Heart right ventricle (tissue), 16 donors: ENCODE measurements around the gene CMSS1. TPM values are rescaled to one million over a fixed set of nuclear protein-coding genes. Genes with fewer than 3 reads are reported as not detected.

Experiments
- ATAC-seq, 8 donors: fragments of 200-7000 bp; cut with Tn5 transposase; one replicate each; pipeline ENCODE4 v1.9.1; 2020; ENCODE audit warnings: mild to moderate bottlenecking in 8 of 8, moderate library complexity in 8 of 8, moderate number of reproducible peaks in 1 of 8
- DNase-seq, 2 donors: peaks; one replicate each; pipeline ENCODE4 v3.0.0-alpha.2; 2020
- H3K27ac ChIP-seq, 10 donors: fragments of 200-600 bp; sonication (generic) in 2 of 10; one replicate each; pipeline versions ENCODE4 v1.5.0 to v1.8.0; 2020 to 2022; ENCODE audit warnings: mild to moderate bottlenecking in 3 of 10
- H3K27me3 ChIP-seq, 7 donors: fragments of 200-600 bp; one replicate each; pipeline ENCODE4 v1.8.0; 2021 to 2022; ENCODE audit warnings: mild to moderate bottlenecking in 2 of 7
- H3K36me3 ChIP-seq, 9 donors: fragments of 200-600 bp; sonication (generic) in 1 of 9; one replicate each; pipeline versions ENCODE4 v1.5.0 to v1.8.0; 2020 to 2022; ENCODE audit warnings: mild to moderate bottlenecking in 2 of 9
- H3K4me1 ChIP-seq, 9 donors: fragments of 200-600 bp; sonication (generic) in 1 of 9; one replicate each; pipeline versions ENCODE4 v1.5.0 to v1.8.0; 2020 to 2022; ENCODE audit warnings: mild to moderate bottlenecking in 4 of 9
- H3K4me3 ChIP-seq, 10 donors: fragments of 200-600 bp; sonication (generic) in 2 of 10; one replicate each; pipeline versions ENCODE4 v1.5.0 to v1.8.0; 2020 to 2022; ENCODE audit warnings: mild to moderate bottlenecking in 7 of 10, moderate library complexity in 2 of 10
- H3K9me3 ChIP-seq, 11 donors: fragments of 200-600 bp in 10 of 11; sonication (generic) in 2 of 11; one replicate each; pipeline versions ENCODE4 v1.5.0 to v1.8.0; 2013 to 2022; ENCODE audit warnings: mild to moderate bottlenecking in 2 of 11, control low read depth in 1 of 11, moderate library complexity in 1 of 11
- CTCF ChIP-seq, 9 donors: fragments of 200-600 bp; sonication (generic) in 2 of 9; IDR thresholded peaks; one replicate each; pipeline versions ENCODE4 v1.5.0 to v1.8.0; 2021 to 2022; ENCODE audit warnings: antibody characterized with exemption in 9 of 9, mild to moderate bottlenecking in 5 of 9, moderate library complexity in 1 of 9
- WGBS, 2 donors: extraction: QIAGEN DNeasy Blood & Tissue Kit; methylation state at CpG; one replicate each; pipeline ENCODE4 v1.1.7; 2013; ENCODE audit warnings: inconsistent platforms in 1 of 2; 5-methylcytosine and 5-hydroxymethylcytosine counted together
- intact Hi-C, 10 donors: fragments of 100-400 bp; cut with DNase I; formaldehyde crosslinking; loops; one replicate each; pipeline versions ENCODE4 v1.11.1 to v1.14.2; 2022
- polyA plus RNA-seq, 2 donors: library from polyadenylated mRNA; stranded (reverse); fragments of 200-250 nt; gene quantifications; one replicate each; pipeline ENCODE4 v1.2.3, GENCODE V29; 2013
- total RNA-seq, 10 donors: library from RNA; stranded (reverse); fragmentation: NEBNext Ultra II Directional in 3 of 10; extraction: Animal tissue kit (Norgen Biotek cat#: 25700) in 3 of 10; gene quantifications; one replicate each; pipeline versions ENCODE4 v1.2.1 to v1.2.4, GENCODE V29; 2021 to 2023
- donor health status: Arrhythmogenic right ventricular cardiomyopathy.
- donor health status: ischemic (EF 13 %, LVEDD 7.1; RV severe dilation, severe dysfunction).
- donor health status: healthy with polysubstance abuse.
- donor health status: DM: no; HTN: yes; CAD: no.
- donor health status: DM: no; HTN: no; CAD: no.
- donor health status: ischemic (EF 25% LVEDD 6.9; RV normal size, moderate dysfunction).
- donor health status: ischemic (EF 25% LVEDD 5.7; RV mildly dilated, moderate dysfunction).
- donor health status: healthy.
- donor health status: DM: yes; HTN: yes; CAD: no.
- donor health status: Ischemic cardiomyopathy.
- donor health status: ischemic (EF 35%, LVEDD 5.7; RV mildly dilated, moderate dysfunction).
- donor health status: nonischemic (EF 11% LVEDD 7.7; RV severe dilation, severe dysfunction).
- donor health status: DM: yes; HTN: yes; CAD: no.
- donor health status: PGD.
- donor health status: ischemic (EF 29% LVEDD 5.4; RV normal size, mild dysfunction).
- donor health status: nonischemic (EF 23%, LVEDD 6.1; RV moderate dilation, normal function).

CMSS1 gene
- total and polyA plus RNA-seq, 12 donors: 24.6 to 45.4 (median 34.6) TPM

GRCh38 chr3:100030914-100031425 is 213.3 kb downstream of the CMSS1 start:
- no peak overlapping the region for H3K27ac ChIP-seq
- WGBS, 2 donors: 84 to 90% methylated on average over 1 of the region's 1 CpG
- no peaks in the 10 kb centered on the region for H3K36me3 ChIP-seq
- ATAC-seq (no peak), DNase-seq (no peak)
- intact Hi-C loops: loop anchor here in 3 of 10 donors (1.0 to 10.0 kb wide), 3 partner anchors 9 to 96 kb away; no protein-coding TSS in a partner anchor
- no peak overlapping the region for H3K4me3 ChIP-seq
- H3K4me1 ChIP-seq: peaks cover 0 to 17% (median 11%) of the 10 kb centered on the region in 9 donors
- H3K9me3 ChIP-seq: no peaks in the 10 kb centered on the region
- TF ChIP-seq CTCF (IDR thresholded peaks at IDR 0.05): no peak
- H3K27me3 ChIP-seq: no peaks in the 10 kb centered on the region

GRCh38 chr3:100032243-100032642 is 214.6 kb downstream of the CMSS1 start:
- no peak for TF ChIP-seq CTCF (IDR thresholded peaks at IDR 0.05)
- Histone ChIP-seq H3K9me3 (no peaks in the 10 kb centered on the region), H3K27me3 (no peaks in the 10 kb centered on the region), H3K4me1 (peaks cover 0 to 17% (median 11%) of the 10 kb centered on the region in 9 donors), H3K27ac (peak overlapping the region in 1 of 10 donors; percentile 17), H3K36me3 (no peaks in the 10 kb centered on the region), H3K4me3 (no peak overlapping the region)
- DNase-seq (no peak), ATAC-seq (peak in 4 of 8 donors; percentile 38 to 45 (median 44))
- intact Hi-C loops: loop anchor here in 2 of 10 donors (10.0 kb wide), 2 partner anchors 87 to 97 kb away; no protein-coding TSS in a partner anchor
- WGBS, 2 donors: 69 to 91% methylated on average over 5 of the region's 5 CpGs

GRCh38 chr3:100033184-100033583 is 215.5 kb downstream of the CMSS1 start:
- no peak for TF ChIP-seq CTCF (IDR thresholded peaks at IDR 0.05)
- intact Hi-C loops: loop anchor here in 2 of 10 donors (10.0 kb wide), 2 partner anchors 88 to 98 kb away; no protein-coding TSS in a partner anchor
- ATAC-seq (peak in 2 of 8 donors; percentile 35 to 55), DNase-seq (no peak)
- H3K9me3 ChIP-seq: no peaks in the 10 kb centered on the region
- no peak overlapping the region for H3K4me3 ChIP-seq
- no peaks in the 10 kb centered on the region for H3K36me3 ChIP-seq
- no peaks in the 10 kb centered on the region for H3K27me3 ChIP-seq
- 64 to 65% methylated on average over 1 of the region's 1 CpG for WGBS, 2 donors
- peaks cover 0 to 17% (median 11%) of the 10 kb centered on the region in 9 donors for H3K4me1 ChIP-seq
- H3K27ac ChIP-seq: peak overlapping the region in 2 of 10 donors; percentile 1 to 9

- no peak overlapping the region for H3K27ac ChIP-seq
- ATAC-seq: no peak
- intact Hi-C loops: loop anchor here in 2 of 10 donors (10.0 kb wide), 2 partner anchors 89 to 99 kb away; no protein-coding TSS in a partner anchor
- DNase-seq: no peak
- no peaks in the 10 kb centered on the region for H3K9me3 ChIP-seq
- no peaks in the 10 kb centered on the region for H3K27me3 ChIP-seq
- TF ChIP-seq CTCF (IDR thresholded peaks at IDR 0.05): no peak
- 97 to 99% methylated on average over 3 of the region's 3 CpGs for WGBS, 2 donors
- H3K4me3 ChIP-seq: no peak overlapping the region
- H3K4me1 ChIP-seq: peaks cover 0 to 17% (median 11%) of the 10 kb centered on the region in 9 donors
- no peaks in the 10 kb centered on the region for H3K36me3 ChIP-seq
Measured at GRCh38 chr3:100033903-100034471, 216.3 kb downstream of the CMSS1 start.
